ENCODE measurements around the gene CCNC. TPM values are rescaled to one million over a fixed set of nuclear protein-coding genes. Genes with fewer than 3 reads are reported as not detected.

The CCNC gene
- total RNA-seq, 1 experiment from 2014 or later, result 43.4 TPM

- TF ChIP-seq, protein P1, sequence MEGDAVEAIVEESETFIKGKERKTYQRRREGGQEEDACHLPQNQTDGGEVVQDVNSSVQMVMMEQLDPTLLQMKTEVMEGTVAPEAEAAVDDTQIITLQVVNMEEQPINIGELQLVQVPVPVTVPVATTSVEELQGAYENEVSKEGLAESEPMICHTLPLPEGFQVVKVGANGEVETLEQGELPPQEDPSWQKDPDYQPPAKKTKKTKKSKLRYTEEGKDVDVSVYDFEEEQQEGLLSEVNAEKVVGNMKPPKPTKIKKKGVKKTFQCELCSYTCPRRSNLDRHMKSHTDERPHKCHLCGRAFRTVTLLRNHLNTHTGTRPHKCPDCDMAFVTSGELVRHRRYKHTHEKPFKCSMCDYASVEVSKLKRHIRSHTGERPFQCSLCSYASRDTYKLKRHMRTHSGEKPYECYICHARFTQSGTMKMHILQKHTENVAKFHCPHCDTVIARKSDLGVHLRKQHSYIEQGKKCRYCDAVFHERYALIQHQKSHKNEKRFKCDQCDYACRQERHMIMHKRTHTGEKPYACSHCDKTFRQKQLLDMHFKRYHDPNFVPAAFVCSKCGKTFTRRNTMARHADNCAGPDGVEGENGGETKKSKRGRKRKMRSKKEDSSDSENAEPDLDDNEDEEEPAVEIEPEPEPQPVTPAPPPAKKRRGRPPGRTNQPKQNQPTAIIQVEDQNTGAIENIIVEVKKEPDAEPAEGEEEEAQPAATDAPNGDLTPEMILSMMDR (IDR thresholded peaks at IDR 0.05), result no peak
- TF ChIP-seq POLR2AphosphoS5 (IDR thresholded peaks at IDR 0.05; ENCODE audit: low read depth, low read length) (no peak), REST (IDR thresholded peaks at IDR 0.05; ENCODE audit: insufficient read depth in 1 of 2, low read depth in 2 of 2, low read length in 1 of 2) (no peak), SIN3A (IDR thresholded peaks at IDR 0.05; ENCODE audit: borderline replicate concordance, insufficient read depth, low read depth, low read length) (no peak), TCF7L2 (IDR thresholded peaks at IDR 0.05; ENCODE audit: low read depth, low read length) (no peak)
- in situ Hi-C loops (cut with HindIII; ENCODE audit: low pct_unique_long_range_greater_than_20kb, low sequenced_read_pairs), result no loop called here
- Histone ChIP-seq H3K27me3 (ENCODE audit: control insufficient read depth, insufficient read depth, low read length) (peaks cover 43% of the 10 kb centered on the region), H3K9me3 (ENCODE audit: control insufficient read depth, insufficient read depth, low read depth, low read length) (no peaks in the 10 kb centered on the region), H3K27ac (ENCODE audit: low read length) (no peak overlapping the region), H3K4me1 (ENCODE audit: control insufficient read depth, insufficient read depth, low read length) (no peaks in the 10 kb centered on the region), H3K36me3 (ENCODE audit: control insufficient read depth, insufficient read depth, low read length) (no peaks in the 10 kb centered on the region), H3K4me3 (ENCODE audit: low read depth in 2 of 2, low read length in 2 of 2) (no peak overlapping the region)
- intact Hi-C loops (cut with micrococcal nuclease; ENCODE audit: unreplicated experiment), result no loop called here
- ATAC-seq (no peak), DNase-seq (ENCODE audit: low read depth, low spot score) (no peak)
- no TSS peak for BruUV-seq (replicated peaks)
- ChIA-PET CTCF (no interaction called here), POLR2A (interaction anchor here (0.7 kb wide), 1 partner anchor 20 kb away, joined by 3 read pairs; no protein-coding TSS in a partner anchor)
These were observed 42.7 kb upstream of the CCNC start for GRCh38 chr6:99611148-99611547.

GRCh38 chr6:99609905-99610489 is 41.5 kb upstream of the CCNC start:
- DNase-seq (ENCODE audit: low read depth, low spot score), result no peak
- no peak overlapping the region for H3K27ac ChIP-seq (ENCODE audit: low read length)
- in situ Hi-C loops (cut with HindIII; ENCODE audit: low pct_unique_long_range_greater_than_20kb, low sequenced_read_pairs), result no loop called here
- no peak overlapping the region for H3K4me3 ChIP-seq (ENCODE audit: low read depth in 2 of 2, low read length in 2 of 2)
- H3K9me3 ChIP-seq (ENCODE audit: control insufficient read depth, insufficient read depth, low read depth, low read length), result no peaks in the 10 kb centered on the region
- H3K4me1 ChIP-seq (ENCODE audit: control insufficient read depth, insufficient read depth, low read length), result no peaks in the 10 kb centered on the region
- ChIA-PET CTCF (no interaction called here), POLR2A (interaction anchor here (0.6 kb wide), 1 partner anchor 38 kb away, joined by 3 read pairs; no protein-coding TSS in a partner anchor)
- H3K36me3 ChIP-seq (ENCODE audit: control insufficient read depth, insufficient read depth, low read length), result no peaks in the 10 kb centered on the region
- TF ChIP-seq POLR2AphosphoS5 (IDR thresholded peaks at IDR 0.05; ENCODE audit: low read depth, low read length), result no peak
- no peak for TF ChIP-seq REST (IDR thresholded peaks at IDR 0.05; ENCODE audit: insufficient read depth in 1 of 2, low read depth in 2 of 2, low read length in 1 of 2)
- TF ChIP-seq TCF7L2 (IDR thresholded peaks at IDR 0.05; ENCODE audit: low read depth, low read length), result no peak
- TF ChIP-seq SIN3A (IDR thresholded peaks at IDR 0.05; ENCODE audit: borderline replicate concordance, insufficient read depth, low read depth, low read length), result no peak
- TF ChIP-seq, protein P1 (IDR thresholded peaks at IDR 0.05), result no peak
- peaks cover 35% of the 10 kb centered on the region for H3K27me3 ChIP-seq (ENCODE audit: control insufficient read depth, insufficient read depth, low read length)
- intact Hi-C loops (cut with micrococcal nuclease; ENCODE audit: unreplicated experiment), result no loop called here
- ATAC-seq, result no peak
- no TSS peak for BruUV-seq (replicated peaks)

Measured in Panc1 (cell line).